Cardiac atrium fibroblast (primary cell): ENCODE data around the gene NT5C2. TPM values are rescaled to one million over a fixed set of nuclear protein-coding genes. Genes with fewer than 3 reads are reported as not detected.

Experiments used
- total RNA-seq: library from RNA; depleted of rRNA; stranded (reverse); fragments of >200 nt; gene quantifications from 2 replicates; pipeline ENCODE4 v1.2.3, GENCODE V29; 2015

NT5C2 gene
- 55.6 and 64.0 TPM in 2 replicates for total RNA-seq

GRCh38 chr10:103193107-103193819 is at the start of gene NT5C2:
Gene NT5C2 (minus strand): TSS chr10:103193272. CDS start chr10:103174958, 18,314 bp downstream.

Other genes starting within 250 kb of the NT5C2 start
- under 0.01 TPM in 1 of 2 replicates, not detected in the other for gene RPEL1, start 52.6 kb upstream of the NT5C2 start, total RNA-seq
- gene INA, start 83.9 kb upstream of the NT5C2 start, total RNA-seq = 0.36 and 0.97 TPM in 2 replicates
- 7.6 and 7.9 TPM in 2 replicates for gene PCGF6, start 157.9 kb upstream of the NT5C2 start, total RNA-seq
- 1.6 and 4.5 TPM in 2 replicates for gene TAF5, start 174.7 kb upstream of the NT5C2 start, total RNA-seq
- 368 and 388 TPM in 2 replicates for gene ATP5MK, start 203.2 kb upstream of the NT5C2 start, total RNA-seq
- 17.9 and 21.9 TPM in 2 replicates for gene PDCD11, start 203.4 kb upstream of the NT5C2 start, total RNA-seq